ENCODE data around the gene CRY1. TPM values are rescaled to one million over a fixed set of nuclear protein-coding genes. Genes with fewer than 3 reads are reported as not detected.
A peak's percentile ranks its signal among the peaks of the same experiment; 100 is the strongest.

CRY1 gene
- total and polyA plus RNA-seq, 9 of the 15 experiments (the other 6 are each of a cell fraction or from before 2014, with no cell fraction given): 8.7 to 33.3 (median 25.2) TPM

- TF ChIP-seq CREB1 (IDR thresholded peaks at IDR 0.05): peak; percentile 54; the same call in 1 of the 2 replicates
- no peak; the same call in 1 of the 2 replicates for TF ChIP-seq CREB1 (CRISPR knock-in tag; IDR thresholded peaks at IDR 0.05)
- TF ChIP-seq CUX1 (CRISPR knock-in tag; IDR thresholded peaks at IDR 0.05): no peak
- no peak for TF ChIP-seq MTA2 (IDR thresholded peaks at IDR 0.05; ENCODE audit: low read depth)
- no peak for TF ChIP-seq MCM7 (IDR thresholded peaks at IDR 0.05)
- peak; percentile 85 for TF ChIP-seq POLR2A (conservative IDR thresholded peaks at IDR 0.05)
- TF ChIP-seq VEZF1 (CRISPR knock-in tag; IDR thresholded peaks at IDR 0.05): peak; percentile 84
- TF ChIP-seq ETV5 (CRISPR knock-in tag; IDR thresholded peaks at IDR 0.05; ENCODE audit: low read depth): 0 out of 2 replicates have a peak, but pooled peaks have one; percentile 42
- peak; percentile 66 for TF ChIP-seq HMGN3 (IDR thresholded peaks at IDR 0.05; ENCODE audit: borderline replicate concordance, extremely low read depth, insufficient read length, low read depth, low read length)
- no peak for TF ChIP-seq FOXP1 (CRISPR knock-in tag; IDR thresholded peaks at IDR 0.05)
- TF ChIP-seq MAX (CRISPR knock-in tag; IDR thresholded peaks at IDR 0.05): peak; percentile 93
- peak; percentile 28; the same call in 1 of the 2 replicates for TF ChIP-seq RB1 (IDR thresholded peaks at IDR 0.05; ENCODE audit: low read depth)
- no peak for TF ChIP-seq XRCC5 (IDR thresholded peaks at IDR 0.05; ENCODE audit: low read depth, low read length)
- peak; percentile 20 to 33; a peak in 1 of 4 replicates for TF ChIP-seq UBTF (IDR thresholded peaks at IDR 0.05; ENCODE audit: borderline replicate concordance in 1 of 2, low read depth in 2 of 2, low read length in 2 of 2)
- peak; percentile 85 for TF ChIP-seq PKNOX1 (IDR thresholded peaks at IDR 0.05)
These were observed 106.5 kb downstream of the CRY1 start, which contains the start of gene MTERF2 (continued) for GRCh38 chr12:106986625-106987389.

Measured in K562 (cell line).